ENCODE data around the gene KCNJ6. TPM values are rescaled to one million over a fixed set of nuclear protein-coding genes. Genes with fewer than 3 reads are reported as not detected.

Gene KCNJ6
- total RNA-seq, 6 experiments from 2014 or later, result not detected

- DNase-seq, result peak; percentile 30
- H3K27ac Mint-ChIP-seq, result no peak overlapping the region
- peaks cover 33% of the 10 kb centered on the region for H3K4me1 Mint-ChIP-seq (ENCODE audit: low read depth)
- TF ChIP-seq CTCF (IDR thresholded peaks at IDR 0.05), result no peak
- H3K36me3 Mint-ChIP-seq (ENCODE audit: low read depth), result no peaks in the 10 kb centered on the region
- peaks cover 1% of the 10 kb centered on the region; the same call in 1 of the 2 replicates for H3K27me3 Mint-ChIP-seq (ENCODE audit: insufficient read depth)
- no peaks in the 10 kb centered on the region for H3K9me3 Mint-ChIP-seq
- H3K4me3 Mint-ChIP-seq, result peak overlapping the region; percentile 16; the same call in 1 of the 2 replicates
Measured at GRCh38 chr21:37877171-37877570, 39.1 kb downstream of the KCNJ6 start.

- peaks cover 33% of the 10 kb centered on the region for H3K4me1 Mint-ChIP-seq (ENCODE audit: low read depth)
- no peak overlapping the region for H3K4me3 Mint-ChIP-seq
- no peak for TF ChIP-seq CTCF (IDR thresholded peaks at IDR 0.05)
- no peak for DNase-seq
- no peaks in the 10 kb centered on the region for H3K9me3 Mint-ChIP-seq
- H3K27ac Mint-ChIP-seq, result no peak overlapping the region
- H3K36me3 Mint-ChIP-seq (ENCODE audit: low read depth), result no peaks in the 10 kb centered on the region
- peaks cover 1% of the 10 kb centered on the region; the same call in 1 of the 2 replicates for H3K27me3 Mint-ChIP-seq (ENCODE audit: insufficient read depth)
Measured at GRCh38 chr21:37876561-37876960, 39.7 kb downstream of the KCNJ6 start.

GRCh38 chr21:37874904-37875780 lies 41.1 kb downstream of the KCNJ6 start:
- peaks cover 33% of the 10 kb centered on the region for H3K4me1 Mint-ChIP-seq (ENCODE audit: low read depth)
- peaks cover 1% of the 10 kb centered on the region; the same call in 1 of the 2 replicates for H3K27me3 Mint-ChIP-seq (ENCODE audit: insufficient read depth)
- no peaks in the 10 kb centered on the region for H3K36me3 Mint-ChIP-seq (ENCODE audit: low read depth)
- H3K27ac Mint-ChIP-seq, result no peak overlapping the region
- no peak overlapping the region for H3K4me3 Mint-ChIP-seq
- no peak for TF ChIP-seq CTCF (IDR thresholded peaks at IDR 0.05)
- DNase-seq, result no peak
- no peaks in the 10 kb centered on the region for H3K9me3 Mint-ChIP-seq

GRCh38 chr21:37874481-37874880 lies 41.8 kb downstream of the KCNJ6 start:
- no peak for TF ChIP-seq CTCF (IDR thresholded peaks at IDR 0.05)

GRCh38 chr21:37873655-37874054 lies 42.6 kb downstream of the KCNJ6 start:
- Mint-ChIP-seq H3K27me3 (ENCODE audit: insufficient read depth) (no peaks in the 10 kb centered on the region), H3K36me3 (ENCODE audit: low read depth) (no peaks in the 10 kb centered on the region), H3K4me1 (ENCODE audit: low read depth) (peaks cover 34% of the 10 kb centered on the region), H3K9me3 (no peaks in the 10 kb centered on the region), H3K4me3 (no peak overlapping the region), H3K27ac (no peak overlapping the region)
- DNase-seq, result peak; percentile 5
- peak; percentile 58 for TF ChIP-seq CTCF (IDR thresholded peaks at IDR 0.05)

More at GRCh38 chr21:37874481-37874880, 41.8 kb downstream of the KCNJ6 start:
- Mint-ChIP-seq H3K27ac (no peak overlapping the region), H3K36me3 (ENCODE audit: low read depth) (no peaks in the 10 kb centered on the region), H3K9me3 (no peaks in the 10 kb centered on the region), H3K27me3 (ENCODE audit: insufficient read depth) (peaks cover under 1% of the 10 kb centered on the region; the same call in 1 of the 2 replicates), H3K4me1 (ENCODE audit: low read depth) (peaks cover 34% of the 10 kb centered on the region), H3K4me3 (no peak overlapping the region)
- DNase-seq, result no peak
